Epithelial cell of esophagus (primary cell): ENCODE results near the gene IFT43.

ENCODE experiments used
- DNase-seq: peaks from one replicate; pipeline ENCODE4 v3.0.0; 2010; ENCODE audit warnings: low read depth
- H3K4me3 ChIP-seq: 2 replicates; pipeline ENCODE4 v1.5.1; 2011; ENCODE audit warnings: mild to moderate bottlenecking, low read length, control low read depth
- CTCF ChIP-seq: IDR thresholded peaks from 2 replicates; pipeline ENCODE4 v1.5.1; 2011; ENCODE audit warnings: low read depth, mild to moderate bottlenecking, low read length, control low read depth, inconsistent platforms; ENCODE audit not compliant: insufficient read depth; ENCODE audit errors: missing control alignments

IFT43 gene

GRCh38 chr14:75959031-75959430 is 26.5 kb upstream of the IFT43 start:
- DNase-seq: no peak
- H3K4me3 ChIP-seq: no peak overlapping the region
- TF ChIP-seq CTCF: no peak

- DNase-seq: no peak
- no peak overlapping the region for H3K4me3 ChIP-seq
Observed at GRCh38 chr14:75960231-75960630, 25.3 kb upstream of the IFT43 start.

GRCh38 chr14:75961662-75962061 is 23.9 kb upstream of the IFT43 start:
- no peak for TF ChIP-seq CTCF
- no peak for DNase-seq
- no peak overlapping the region for H3K4me3 ChIP-seq

More at GRCh38 chr14:75960231-75960630, 25.3 kb upstream of the IFT43 start:
- no peak for TF ChIP-seq CTCF

GRCh38 chr14:75967866-75968265 is 17.7 kb upstream of the IFT43 start:
- no peak overlapping the region for H3K4me3 ChIP-seq
- DNase-seq: no peak
- TF ChIP-seq CTCF: no peak

- peak; percentile 19 for DNase-seq
- TF ChIP-seq CTCF: no peak
Observed at GRCh38 chr14:75968456-75968855, 17.1 kb upstream of the IFT43 start.

GRCh38 chr14:75969126-75969525 is 16.4 kb upstream of the IFT43 start:
- H3K4me3 ChIP-seq: no peak overlapping the region
- DNase-seq: no peak
- TF ChIP-seq CTCF: no peak

More at GRCh38 chr14:75968456-75968855, 17.1 kb upstream of the IFT43 start:
- no peak overlapping the region for H3K4me3 ChIP-seq

- no peak for TF ChIP-seq CTCF
- H3K4me3 ChIP-seq: no peak overlapping the region
- DNase-seq: peak; percentile 31
Observed at GRCh38 chr14:75969891-75970290, 15.7 kb upstream of the IFT43 start.
